DMS114 treated with DMSO at 0.1 percent for 48 hours (cell line): Measurements from ENCODE around the gene IGF2.

ENCODE experiments used
- DNase-seq: peaks from one replicate; lab custom pipeline; 2025; ENCODE audit not compliant: unreplicated experiment; lab: John Stamatoyannopoulos, UW

IGF2 gene

DNA sequence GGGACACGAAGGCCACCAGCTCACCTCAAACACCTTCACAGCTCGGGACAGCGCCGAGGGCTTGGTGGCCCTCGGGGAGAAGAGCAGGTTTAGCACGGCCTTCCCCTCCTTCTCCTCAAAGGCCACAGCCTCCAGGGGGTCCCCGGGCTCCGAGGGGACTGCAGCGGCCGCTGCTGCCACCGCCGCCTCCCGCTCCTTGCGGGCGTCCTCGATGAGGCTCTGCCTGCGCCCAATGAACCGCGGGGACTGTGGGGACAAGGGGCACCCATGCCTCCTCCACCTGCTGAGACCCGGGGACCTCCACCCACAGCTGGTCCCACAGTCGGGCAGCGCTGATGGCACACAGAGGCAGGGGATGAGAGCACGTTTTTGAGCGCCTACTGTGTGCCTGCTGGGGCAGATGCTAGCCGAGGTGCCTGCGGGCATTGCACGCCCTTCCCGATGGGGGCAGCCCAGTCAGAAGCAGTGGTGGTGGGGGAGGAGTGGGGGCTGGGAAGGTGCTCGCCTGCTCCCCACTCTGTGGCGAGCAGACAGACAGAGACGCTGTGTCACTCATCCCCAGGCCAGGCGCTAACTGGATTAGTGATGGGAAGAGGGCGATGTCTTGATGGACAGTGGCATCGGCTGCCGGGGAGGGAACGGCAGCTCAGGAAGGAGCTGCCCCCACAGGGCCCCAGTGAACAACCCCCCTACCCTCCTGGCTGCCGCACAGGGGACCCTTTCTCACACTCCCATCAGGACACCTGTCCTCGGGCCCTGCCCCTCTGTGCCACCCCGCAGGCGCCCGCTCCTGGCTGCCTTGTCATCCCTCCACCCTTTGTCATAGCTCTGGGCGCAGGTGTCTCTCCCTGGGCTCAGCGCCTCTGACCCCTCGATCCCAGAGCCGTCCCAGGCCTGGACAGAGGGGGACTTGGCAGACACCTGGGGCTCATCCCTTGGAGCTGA, 30.7 kb upstream of the IGF2 start:
- DNase-seq = no peak

DNA sequence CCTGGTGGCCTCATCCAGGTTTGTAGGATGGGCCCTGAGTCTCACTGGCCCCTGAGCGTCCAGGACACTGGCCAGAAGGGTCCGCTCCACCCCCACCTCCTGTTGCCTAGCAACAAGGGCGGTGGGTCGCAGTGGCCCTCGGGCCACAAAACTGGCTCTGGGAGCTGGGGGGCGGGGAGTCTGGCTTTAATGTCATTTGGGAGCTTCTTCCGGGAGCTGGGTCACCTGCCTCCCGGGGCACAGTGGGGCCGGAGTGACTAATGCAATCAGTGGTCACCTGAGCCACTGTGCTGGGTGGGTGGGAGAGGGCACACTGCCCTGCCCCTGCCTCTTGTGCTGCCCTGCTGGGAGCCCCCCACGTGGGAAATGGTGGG, 29.8 kb upstream of the IGF2 start:
- no peak for DNase-seq

DNA sequence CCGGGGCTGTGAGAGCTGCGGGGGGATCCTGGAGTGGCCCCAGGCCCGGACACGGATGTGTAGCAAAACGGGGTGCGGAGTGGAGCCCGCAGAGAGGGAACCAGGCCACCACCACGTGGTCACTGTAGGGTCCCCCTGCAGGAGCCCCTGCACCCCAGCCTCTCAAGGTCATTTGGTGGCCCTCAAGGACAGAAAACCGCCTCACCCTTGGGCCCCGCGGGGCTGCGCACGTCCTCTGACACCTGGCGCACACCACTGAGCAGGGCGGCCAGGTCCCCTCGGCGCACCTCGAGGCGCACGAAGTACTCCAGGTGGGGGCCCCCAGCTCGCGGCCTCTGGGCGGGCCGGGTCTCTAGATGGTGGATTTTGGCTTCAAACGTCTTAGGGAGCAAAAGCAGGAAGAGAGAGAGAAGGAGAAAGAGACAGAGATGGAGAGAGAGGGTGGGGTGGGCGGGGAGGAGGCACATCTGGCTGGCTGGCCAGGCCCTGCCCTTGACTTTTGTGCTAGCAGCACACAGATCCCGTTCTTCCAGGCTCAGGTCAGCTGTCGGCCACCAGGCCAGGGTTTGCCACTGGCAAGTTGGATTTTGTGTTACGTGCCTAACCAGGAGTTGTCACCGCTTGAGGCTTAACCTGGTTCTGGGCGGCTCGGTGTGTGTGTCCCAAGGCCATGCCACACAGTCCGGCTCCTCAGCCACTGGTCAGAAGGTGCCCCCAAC, 29.3 kb upstream of the IGF2 start:
- no peak for DNase-seq

DNA sequence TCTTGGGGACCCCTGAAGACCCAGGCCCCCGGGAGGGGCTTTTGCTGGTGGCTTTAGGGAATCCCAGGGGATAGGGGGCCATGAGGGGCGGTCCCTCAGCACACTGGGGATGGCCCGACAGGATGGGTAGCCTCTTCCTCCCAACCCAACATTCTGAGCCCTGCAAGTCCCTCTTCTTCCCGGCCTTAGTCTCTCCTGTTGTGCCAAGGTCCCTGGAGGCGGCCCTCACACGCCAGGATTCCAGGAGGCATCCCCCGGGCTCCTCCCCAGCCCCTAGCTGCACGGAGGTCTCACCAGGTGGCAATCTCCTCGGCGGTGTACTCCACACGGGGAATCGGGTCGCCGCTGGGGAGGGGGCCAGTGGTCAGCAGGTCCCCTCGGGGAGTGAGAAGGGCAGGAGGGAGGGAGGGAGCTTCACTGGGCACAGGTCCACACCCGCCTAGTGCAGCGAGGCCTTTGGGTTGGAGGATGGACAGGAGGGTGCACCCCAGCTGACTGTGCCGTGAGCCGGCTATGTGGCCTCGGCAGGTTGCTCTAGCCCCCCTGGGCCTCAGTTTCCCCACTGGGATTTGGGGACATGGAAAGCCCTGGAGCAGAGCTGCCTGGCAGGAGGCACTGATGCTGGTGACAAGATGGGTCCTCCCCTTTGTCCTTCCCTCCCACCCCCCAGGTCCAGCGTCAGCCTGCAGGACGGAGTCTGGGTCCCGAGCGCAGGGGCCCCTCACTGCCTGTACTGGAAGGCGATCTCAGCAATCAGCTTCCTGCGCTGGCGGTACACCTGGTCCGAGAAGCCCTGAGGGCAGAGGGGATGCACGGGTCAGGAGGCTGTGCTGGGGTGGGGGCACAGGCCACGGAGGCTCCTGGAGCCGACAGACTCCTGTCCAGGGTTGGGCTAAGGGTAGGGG, 28.2 kb upstream of the IGF2 start:
- no peak for DNase-seq

DNA sequence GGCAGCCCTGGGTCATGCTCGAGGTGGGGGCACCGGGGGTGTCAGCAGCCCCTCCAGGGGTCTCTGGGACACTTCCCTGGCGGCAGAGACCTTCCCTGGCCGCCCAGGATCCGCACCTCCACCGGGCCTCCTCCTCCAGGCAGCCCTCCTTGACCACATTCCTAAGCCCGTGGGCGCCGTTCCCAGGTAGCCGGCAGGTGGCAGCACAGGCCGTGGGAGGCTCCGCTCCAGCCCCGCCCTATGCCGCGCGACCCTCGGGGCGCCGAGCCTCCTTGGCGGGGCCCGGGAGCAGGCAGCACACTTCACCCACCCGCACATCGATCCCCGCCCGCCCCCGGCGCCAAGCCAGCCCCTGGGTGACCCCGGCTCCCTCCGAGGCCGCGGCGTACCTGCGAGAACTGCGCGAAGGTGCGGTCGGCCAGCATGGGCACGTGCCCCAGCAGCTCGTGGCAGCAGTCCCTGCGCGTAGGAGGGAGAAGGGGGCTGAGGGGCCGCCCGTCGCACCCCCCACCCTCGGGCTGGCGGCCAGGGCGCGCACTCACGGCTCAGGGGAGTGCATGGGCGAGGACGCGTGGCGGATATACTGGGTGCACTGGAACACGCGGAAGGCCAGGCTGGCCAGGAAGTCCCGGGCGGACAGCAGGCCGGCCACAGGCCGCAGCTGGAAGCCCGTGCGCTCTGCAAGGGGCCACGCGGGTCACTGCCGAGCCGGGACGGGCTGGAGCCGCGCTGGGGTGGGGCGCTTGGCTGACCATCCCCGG, 27.1 kb upstream of the IGF2 start:
- no peak for DNase-seq

DNA sequence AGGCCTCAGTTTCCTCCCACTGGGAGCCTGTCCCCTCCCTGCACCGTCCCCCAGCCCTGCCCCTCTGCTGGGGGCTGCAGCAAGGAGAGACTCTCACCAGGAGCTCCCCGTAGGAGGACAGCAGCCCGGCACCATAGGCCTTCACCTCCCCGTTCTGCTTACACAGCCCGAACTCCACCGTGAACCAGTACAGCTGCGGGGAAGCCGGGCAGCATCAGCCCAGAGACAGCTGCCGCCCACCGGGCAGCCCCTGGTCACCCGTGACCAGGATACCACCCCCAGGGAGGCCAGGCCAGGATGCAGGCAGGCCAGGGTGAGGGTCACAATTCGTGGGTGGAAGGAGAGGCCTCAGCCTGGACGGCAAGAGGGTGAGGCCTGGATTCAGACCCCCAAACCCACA, 26.4 kb upstream of the IGF2 start:
- no peak for DNase-seq

DNA sequence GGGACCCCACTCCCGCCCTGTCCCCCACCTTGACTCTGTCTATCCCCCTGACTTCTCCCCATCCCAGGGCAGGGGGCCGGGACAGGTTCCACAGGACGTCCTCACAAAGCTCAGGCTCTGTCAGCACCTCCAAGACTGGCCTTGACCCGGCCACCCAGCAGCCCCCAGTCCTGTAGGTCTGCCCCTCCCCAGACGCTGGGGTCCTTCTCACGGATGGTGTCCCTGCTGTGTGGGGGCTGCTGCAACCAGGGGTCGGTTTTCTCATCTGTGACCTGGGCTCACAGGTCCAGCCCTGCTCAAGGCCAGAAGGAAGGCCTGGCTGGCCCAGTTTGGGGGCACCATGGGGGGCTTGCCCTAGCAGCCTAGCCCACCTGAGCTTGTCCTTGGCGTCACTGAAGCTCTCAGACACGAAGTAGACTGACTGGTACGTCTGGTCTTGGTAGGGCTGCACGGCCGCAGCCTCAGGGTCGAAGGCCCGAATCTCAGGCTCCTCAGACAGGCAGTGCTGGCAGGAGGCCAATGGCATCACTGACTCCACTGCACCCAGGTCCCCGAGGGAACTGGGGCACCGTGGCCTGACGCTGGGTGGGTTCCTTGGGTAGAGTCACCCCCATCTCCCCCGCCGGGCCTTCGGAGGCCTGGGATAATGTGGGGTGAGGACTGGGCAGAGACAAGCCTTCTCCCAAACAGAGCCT, 25.8 kb upstream of the IGF2 start:
- DNase-seq = no peak

DNA sequence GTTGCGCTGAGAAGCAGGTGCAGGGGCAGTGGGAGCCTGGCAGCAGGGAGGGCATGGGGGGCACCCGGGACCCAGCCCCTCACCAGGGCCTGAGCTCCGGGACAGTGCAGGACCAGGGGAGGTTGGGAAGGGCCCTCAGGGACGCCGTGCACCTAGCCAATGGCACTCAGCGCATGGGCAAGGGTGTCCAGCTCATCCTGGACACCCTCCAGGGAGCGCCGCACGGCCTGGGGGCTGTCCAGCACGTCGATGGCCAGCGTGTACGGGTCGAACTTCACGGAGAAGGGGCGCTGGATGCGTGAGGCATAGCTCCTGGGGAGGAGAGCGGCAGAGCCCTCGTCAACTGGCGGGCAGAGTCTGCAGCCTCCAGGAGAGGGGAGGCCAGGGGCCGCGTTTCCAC, 24.9 kb upstream of the IGF2 start:
- no peak for DNase-seq

DNA sequence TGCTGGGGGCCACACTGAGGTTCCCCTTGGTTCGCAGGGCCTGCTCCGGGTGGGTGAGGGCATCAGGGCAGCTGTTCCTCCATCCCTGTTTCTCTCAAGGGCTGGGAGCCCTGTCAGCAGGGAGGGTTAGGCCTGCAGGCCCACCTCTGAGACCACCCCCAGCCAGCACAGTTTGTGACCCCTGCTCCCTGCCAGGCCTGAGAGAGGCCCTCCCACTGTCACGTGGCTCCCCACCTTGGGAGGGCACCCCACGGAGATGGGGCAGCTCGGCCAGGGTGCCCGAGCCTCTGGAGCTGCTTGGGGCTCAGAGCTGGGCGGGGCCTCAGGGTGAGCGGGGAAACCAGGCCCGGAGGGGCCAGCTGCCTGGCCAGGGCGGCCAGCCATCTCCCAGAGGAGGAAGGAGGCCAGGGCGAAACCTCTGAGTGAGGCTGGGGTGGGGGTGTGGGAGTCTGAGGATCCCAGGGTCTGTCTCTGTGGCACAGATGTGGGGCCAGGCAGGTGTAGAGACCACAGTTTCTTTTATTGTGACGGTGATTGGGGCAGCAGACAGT, 24.3 kb upstream of the IGF2 start:
- no peak for DNase-seq

DNA sequence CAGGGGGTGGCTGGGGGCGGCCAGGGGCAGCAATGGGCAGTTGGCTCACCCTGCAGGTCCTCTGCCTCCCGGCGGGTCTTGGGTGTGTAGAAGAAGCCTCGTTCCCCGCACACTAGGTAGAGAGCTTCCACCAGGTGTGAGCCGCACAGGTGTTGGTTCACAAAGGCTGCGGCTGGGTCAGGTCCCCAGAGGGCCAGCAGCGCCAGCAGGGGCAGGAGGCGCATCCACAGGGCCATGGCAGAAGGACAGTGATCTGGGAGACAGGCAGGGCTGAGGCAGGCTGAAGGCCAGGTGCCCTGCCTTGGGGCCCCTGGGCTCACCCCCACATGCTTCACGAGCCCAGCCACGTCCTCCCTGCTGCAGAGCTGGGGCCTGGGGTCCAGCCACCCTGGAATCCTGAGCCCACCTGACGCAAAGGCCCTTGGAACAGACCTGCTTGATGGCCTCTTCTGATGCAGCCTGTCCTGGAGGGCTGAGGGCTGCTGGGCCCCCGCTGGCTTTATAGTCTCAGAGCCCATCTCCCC, 21.6 kb upstream of the IGF2 start, which contains the start of gene INS:
Gene INS, minus strand, starts transcription at position 474 of the 524 bp plus-strand sequence. Its CDS starts 238 bp downstream, at position 236.
- no peak for DNase-seq

DNA sequence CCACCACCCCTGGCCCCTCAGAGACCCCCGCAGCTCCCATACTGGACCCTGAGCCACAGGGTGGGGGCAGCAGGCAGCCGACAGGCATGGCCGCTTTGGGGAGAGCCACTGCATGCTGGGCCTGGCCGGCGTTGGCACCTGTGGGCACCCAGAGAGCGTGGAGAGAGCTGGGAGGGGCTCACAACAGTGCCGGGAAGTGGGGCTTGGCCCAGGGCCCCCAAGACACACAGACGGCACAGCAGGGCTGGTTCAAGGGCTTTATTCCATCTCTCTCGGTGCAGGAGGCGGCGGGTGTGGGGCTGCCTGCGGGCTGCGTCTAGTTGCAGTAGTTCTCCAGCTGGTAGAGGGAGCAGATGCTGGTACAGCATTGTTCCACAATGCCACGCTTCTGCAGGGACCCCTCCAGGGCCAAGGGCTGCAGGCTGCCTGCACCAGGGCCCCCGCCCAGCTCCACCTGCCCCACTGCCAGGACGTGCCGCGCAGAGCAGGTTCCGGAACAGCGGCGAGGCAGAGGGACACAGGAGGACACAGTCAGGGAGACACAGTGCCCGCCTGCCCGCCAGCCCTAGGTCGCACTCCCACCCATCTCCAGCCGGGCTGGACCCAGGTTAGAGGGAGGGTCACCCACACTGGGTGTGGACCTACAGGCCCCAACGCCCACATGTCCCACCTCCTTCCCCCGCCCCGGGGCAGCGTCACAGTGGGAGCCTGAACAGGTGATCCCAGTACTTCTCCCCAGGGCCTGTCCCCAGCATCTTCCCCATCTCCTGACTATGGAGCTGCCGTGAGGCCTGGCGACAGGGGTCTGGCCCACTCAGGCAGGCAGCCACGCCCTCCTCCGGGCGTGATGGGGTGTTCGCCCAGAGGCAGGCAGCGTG, 20.6 kb upstream of the IGF2 start:
- DNase-seq = no peak

DNA sequence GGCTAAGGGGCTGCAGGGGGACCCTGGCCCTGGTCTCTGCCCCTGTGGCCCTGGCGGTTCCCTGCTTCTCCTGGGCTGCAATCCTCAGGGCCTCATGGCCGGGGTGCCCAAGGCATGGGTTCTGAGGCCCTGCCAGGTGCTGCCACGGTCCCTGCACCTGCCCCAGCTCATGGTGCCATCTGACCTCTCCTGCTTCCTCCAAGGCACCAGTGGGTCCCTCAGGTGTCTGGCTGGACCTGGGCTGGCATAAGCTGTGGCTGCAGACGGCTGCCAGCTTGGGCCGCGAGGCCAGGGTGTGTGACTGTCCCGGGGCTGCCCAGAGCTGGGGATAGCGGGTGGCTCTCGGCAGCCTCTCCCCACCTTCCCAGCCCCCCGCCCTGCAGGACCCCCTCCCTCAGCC, 19.8 kb upstream of the IGF2 start:
- no peak for DNase-seq

DNA sequence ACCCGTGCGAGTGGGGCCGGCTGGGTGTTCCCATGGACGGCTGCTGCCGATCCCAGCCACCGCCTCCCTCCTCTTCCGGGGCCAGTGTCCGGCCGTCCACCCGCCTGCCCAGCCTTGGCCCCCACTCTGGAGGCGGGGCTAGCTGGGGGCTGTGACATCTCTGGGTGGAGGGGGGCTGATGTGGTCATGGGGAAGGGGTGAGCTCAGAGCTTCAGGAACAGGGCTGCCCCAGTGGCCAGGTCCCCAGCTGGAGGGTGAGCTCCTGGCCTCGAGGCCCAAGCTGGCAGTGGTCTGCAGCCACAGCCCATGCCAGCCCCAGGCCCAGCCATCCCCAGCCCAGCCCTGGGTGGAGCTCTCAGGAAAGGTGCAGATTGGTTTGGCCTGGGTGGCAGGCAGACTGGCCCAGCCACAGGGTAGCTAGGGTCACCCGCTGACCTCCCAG, 19.1 kb upstream of the IGF2 start:
- DNase-seq = no peak

DNA sequence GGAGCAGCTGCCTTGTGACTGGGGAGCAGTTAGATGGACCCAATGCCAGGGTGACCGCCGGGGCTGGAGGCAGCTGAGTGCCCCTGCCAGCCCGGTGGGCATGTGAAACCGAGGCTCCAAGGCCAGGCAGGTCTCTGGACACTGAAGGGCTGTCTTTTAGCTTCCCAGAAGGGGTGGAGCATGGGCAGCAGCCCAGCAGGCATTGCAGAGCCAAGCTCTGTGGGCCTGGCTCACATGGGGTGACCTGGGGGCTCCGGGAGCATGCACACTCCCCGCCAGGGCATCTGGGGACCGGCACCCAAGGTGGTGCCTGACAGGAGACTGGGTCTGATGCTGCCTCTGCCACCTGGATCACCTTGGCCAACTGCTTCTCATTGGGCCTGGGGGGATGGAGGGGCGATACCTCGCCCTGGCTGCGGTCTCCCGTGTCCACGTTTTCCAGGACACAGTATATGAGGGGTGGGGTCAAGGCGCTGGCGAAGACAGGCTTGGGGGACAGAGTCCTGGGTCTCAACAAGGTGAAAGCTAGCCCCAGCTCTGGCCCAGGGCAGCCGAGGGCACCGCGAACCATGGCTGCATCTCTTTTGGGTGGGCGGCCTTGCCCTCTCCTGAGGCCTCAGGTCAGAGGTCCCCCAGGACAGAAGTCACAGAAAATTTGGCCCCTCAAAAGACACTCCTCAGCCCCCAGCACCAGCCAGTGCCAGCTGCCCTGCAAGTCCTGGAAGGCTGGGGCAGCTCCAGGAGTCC, 18.3 kb upstream of the IGF2 start:
- no peak for DNase-seq

DNA sequence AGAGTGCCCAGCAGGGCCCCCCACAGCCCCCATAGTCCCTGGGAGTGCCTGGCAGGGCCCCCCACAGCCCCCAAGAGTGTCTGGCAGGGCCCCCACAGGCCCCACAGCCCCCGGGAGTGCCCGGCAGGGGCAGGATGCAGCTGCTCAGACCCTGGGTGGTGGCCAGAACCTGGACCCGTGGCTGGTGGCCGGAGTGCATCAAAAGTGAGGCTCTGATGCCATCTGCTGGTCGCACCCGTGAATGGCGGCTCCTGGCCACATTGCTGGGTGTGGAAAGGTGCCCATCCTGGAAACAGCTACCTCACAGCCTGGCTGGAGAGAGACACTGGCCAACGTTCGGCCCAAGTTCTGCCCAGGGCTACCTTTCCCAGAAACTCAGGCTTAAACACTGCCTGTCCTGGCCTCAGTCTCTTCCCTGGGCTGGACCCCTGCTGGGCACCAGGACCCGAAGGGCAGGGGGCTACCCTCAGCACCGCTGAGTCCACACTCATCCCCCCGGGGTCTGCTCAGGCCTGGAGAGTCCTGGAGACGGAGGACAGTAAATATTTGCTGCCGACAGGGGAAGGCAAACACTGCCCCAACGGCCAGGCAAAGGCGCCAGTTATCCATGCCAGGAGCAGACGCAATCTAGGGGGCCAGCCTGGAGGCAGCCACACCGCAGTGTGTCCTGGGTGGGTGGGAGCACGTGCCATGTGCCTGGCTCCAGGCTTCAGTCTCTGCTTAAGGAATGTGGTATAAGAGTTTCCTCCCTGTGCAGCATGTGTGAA, 17.4 kb upstream of the IGF2 start:
- no peak for DNase-seq

DNA sequence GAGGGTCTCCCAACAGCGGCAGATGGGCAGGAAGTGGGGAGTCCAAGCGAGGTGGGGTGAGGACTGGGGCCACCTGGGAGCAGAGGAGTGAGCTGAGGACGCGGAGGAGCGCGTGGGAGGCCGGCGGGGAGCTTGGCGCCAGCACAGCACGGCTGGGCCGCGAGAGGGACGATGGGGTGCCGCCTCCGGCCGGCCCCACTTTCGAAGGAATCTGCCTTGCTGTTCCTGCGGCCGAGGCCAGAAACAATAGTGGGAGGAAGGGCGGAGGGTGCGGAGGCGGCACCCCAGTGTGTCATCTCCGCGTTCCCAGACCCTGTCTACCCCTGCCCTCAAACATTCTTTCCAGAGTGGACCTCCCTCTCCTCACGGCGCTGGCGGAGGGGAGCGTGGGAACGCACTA, 16.3 kb upstream of the IGF2 start:
- DNase-seq = no peak

DNA sequence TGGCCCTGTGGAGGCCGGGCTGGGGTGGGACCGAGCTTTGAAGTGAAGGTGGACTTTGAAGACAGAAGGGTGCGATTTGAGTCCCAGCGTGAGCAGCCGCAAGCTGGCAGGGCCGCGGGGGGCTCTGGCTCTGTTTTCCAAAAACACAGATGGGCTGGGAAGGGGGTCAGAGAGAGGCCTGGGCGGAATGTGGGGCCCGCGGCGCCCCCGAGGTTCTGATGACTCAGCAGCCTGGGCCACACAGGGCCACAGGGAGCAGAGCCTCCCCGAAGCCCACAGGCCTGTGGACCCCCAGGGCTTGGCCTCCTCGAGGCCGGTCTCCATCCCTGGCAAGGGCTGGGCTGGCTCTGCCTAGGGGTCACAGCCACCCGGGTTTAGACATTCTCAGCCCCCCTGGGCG, 15.7 kb upstream of the IGF2 start:
- DNase-seq = no peak
